C4-2B (cell line): ENCODE measurements around the gene NCKIPSD.

Source experiments
- CTCF ChIP-seq: fragments of 450-650 bp; conservative IDR thresholded peaks from 2 replicates; pipeline ENCODE4 v1.5.1; 2017; ENCODE audit warnings: mild to moderate bottlenecking
- ZFX ChIP-seq: fragments of 450-650 bp; IDR thresholded peaks from 2 replicates; pipeline ENCODE4 v1.6.1; 2017

- TF ChIP-seq CTCF (no peak), ZFX (no peak)
Measured at GRCh38 chr3:48634661-48635221, 51.0 kb downstream of the NCKIPSD start.
